H1 (cell line): ENCODE results near the gene HNF1B. TPM values are rescaled to one million over a fixed set of nuclear protein-coding genes. Genes with fewer than 3 reads are reported as not detected.

ENCODE experiments used
- CTCF ChIA-PET: fragments of 300-600 bp; sonication (Branson Sonifier 250); formaldehyde crosslinking; loops from one replicate; lab custom pipeline; 2021; ENCODE audit not compliant: partially characterized antibody; lab: Charles Lee
- POLR2A ChIA-PET: fragments of 300-600 bp; sonication (Branson Sonifier 250); formaldehyde crosslinking; loops from one replicate; lab custom pipeline; 2021; ENCODE audit warnings: inconsistent platforms; ENCODE audit not compliant: partially characterized antibody; lab: Charles Lee
- DNase-seq, 2 experiments: peaks; one replicate each; pipeline versions ENCODE4 v3.0.0 to v3.0.0-alpha.2; 2010 to 2022; ENCODE audit warnings: low spot score in 2 of 2, low read depth in 1 of 2, mixed read lengths in 1 of 2
- FAIRE-seq: peaks from 2 replicates; lab custom pipeline; 2011; peaks lifted over from hg19 to GRCh38; lab: Jason Lieb, UNC
- H2AFZ ChIP-seq: 2 replicates; pipeline ENCODE4 v1.8.1; 2012; ENCODE audit warnings: low read length, inconsistent platforms
- H2AK5ac ChIP-seq: 2 replicates; pipeline ENCODE4 v1.6.1; 2013; ENCODE audit warnings: low read depth, low read length
- H2BK120ac ChIP-seq: replicated peaks from 2 replicates; pipeline ENCODE3; 2013; ENCODE audit warnings: low read depth, low read length, inconsistent platforms
- H2BK12ac ChIP-seq: 2 replicates; pipeline ENCODE4 v1.6.1; 2013; ENCODE audit warnings: low read depth, low read length
- H2BK15ac ChIP-seq: 2 replicates; pipeline ENCODE4 v1.6.1; 2013; ENCODE audit warnings: low read length
- H2BK20ac ChIP-seq: 2 replicates; pipeline ENCODE4 v1.6.1; 2013; ENCODE audit warnings: low read length
- H2BK5ac ChIP-seq: 2 replicates; pipeline ENCODE4 v1.6.1; 2013; ENCODE audit warnings: low read depth, low read length
- H3K14ac ChIP-seq: 2 replicates; pipeline ENCODE4 v1.6.1; 2013; ENCODE audit warnings: inconsistent platforms; ENCODE audit not compliant: insufficient read length
- H3K18ac ChIP-seq: 2 replicates; pipeline ENCODE4 v1.6.1; 2013; ENCODE audit warnings: low read length; ENCODE audit errors: extremely low read depth
- H3K23ac ChIP-seq: 2 replicates; pipeline ENCODE4 v1.6.1; 2013; ENCODE audit warnings: inconsistent platforms; ENCODE audit not compliant: insufficient read length
- H3K23me2 ChIP-seq: 2 replicates; pipeline ENCODE4 v1.6.1; 2013; ENCODE audit warnings: low read depth, low read length
- H3K27ac ChIP-seq: 2 replicates; pipeline ENCODE4 v1.6.1; 2011; ENCODE audit warnings: low read depth, low read length, inconsistent platforms
- H3K27me3 ChIP-seq, 4 experiments: replicated peaks in 1 of 4; 1 replicate in 1 of 4; 2 replicates in 3 of 4; pipeline versions ENCODE4 v1.6.1 to v1.8.1; 2011 to 2013; ENCODE audit warnings: low read length in 3 of 4, mild to moderate bottlenecking in 3 of 4, inconsistent platforms in 2 of 4, mixed read lengths in 2 of 4, moderate library complexity in 1 of 4; ENCODE audit not compliant: control insufficient read depth in 3 of 4, insufficient read depth in 3 of 4; ENCODE audit errors: extremely low read depth in 1 of 4
- H3K36me3 ChIP-seq, 4 experiments: 2 replicates each; pipeline versions ENCODE4 v1.6.1 to v1.8.1; 2011 to 2013; ENCODE audit warnings: mild to moderate bottlenecking in 4 of 4, low read length in 3 of 4, moderate library complexity in 2 of 4, control low read depth in 1 of 4, inconsistent platforms in 1 of 4; ENCODE audit not compliant: insufficient read depth in 4 of 4, control insufficient read depth in 2 of 4
- H3K4ac ChIP-seq: replicated peaks from 2 replicates; pipeline ENCODE3; 2013; ENCODE audit warnings: low read length, low read depth, mixed read lengths, inconsistent platforms; ENCODE audit not compliant: insufficient read length
- H3K4me1 ChIP-seq, 4 experiments: replicated peaks in 1 of 4; 1 replicate in 1 of 4; 2 replicates in 3 of 4; pipeline versions ENCODE4 v1.6.1 to v1.8.1; 2011 to 2013; ENCODE audit warnings: low read length in 3 of 4, inconsistent platforms in 2 of 4, mixed read lengths in 1 of 4; ENCODE audit not compliant: insufficient read depth in 4 of 4, control insufficient read depth in 3 of 4
- H3K4me2 ChIP-seq, 2 experiments: 2 replicates each; pipeline versions ENCODE4 v1.6.1 to v1.8.1; 2011 to 2013; ENCODE audit warnings: low read depth in 2 of 2, low read length in 2 of 2, control low read depth in 1 of 2, inconsistent platforms in 1 of 2, mild to moderate bottlenecking in 1 of 2; ENCODE audit not compliant: insufficient read depth in 1 of 2
- H3K4me3 ChIP-seq, 4 experiments: fragments of 200-600, 300-600 bp in 1 of 4; sonication (generic), shearing (Covaris generic), sonication (Bioruptor Twin) in 1 of 4; 2 replicates each; pipeline versions ENCODE4 v1.5.1 to v1.8.1; 2011 to 2016; ENCODE audit warnings: low read length in 4 of 4, low read depth in 3 of 4, control low read depth in 2 of 4, inconsistent platforms in 2 of 4, mild to moderate bottlenecking in 2 of 4, mixed read lengths in 1 of 4, moderate library complexity in 1 of 4; ENCODE audit not compliant: insufficient read depth in 2 of 4; ENCODE audit errors: extremely low read depth in 1 of 4
- H3K56ac ChIP-seq: replicated peaks from 2 replicates; pipeline ENCODE3; 2013; ENCODE audit warnings: low read depth, mild to moderate bottlenecking, mixed read lengths, low read length, inconsistent platforms; ENCODE audit not compliant: insufficient read length
- H3K79me1 ChIP-seq: 2 replicates; pipeline ENCODE4 v1.6.1; 2013; ENCODE audit warnings: low read depth, low read length, control low read depth
- H3K79me2 ChIP-seq, 2 experiments: 2 replicates each; pipeline versions ENCODE4 v1.6.1 to v1.8.1; 2012 to 2013; ENCODE audit warnings: low read length in 2 of 2, mild to moderate bottlenecking in 2 of 2, inconsistent platforms in 1 of 2; ENCODE audit not compliant: insufficient read depth in 2 of 2, control insufficient read depth in 1 of 2
- H3K9ac ChIP-seq, 4 experiments: replicated peaks in 1 of 4; 1 replicate in 1 of 4; 2 replicates in 3 of 4; pipeline versions ENCODE4 v1.6.1 to v1.8.1; 2011 to 2013; ENCODE audit warnings: low read depth in 3 of 4, low read length in 3 of 4, control low read depth in 2 of 4, mild to moderate bottlenecking in 2 of 4, moderate library complexity in 2 of 4, inconsistent platforms in 1 of 4; ENCODE audit errors: extremely low read depth in 1 of 4
- H3K9me3 ChIP-seq, 2 experiments: 2 replicates each; pipeline versions ENCODE4 v1.6.1 to v1.8.1; 2012 to 2013; ENCODE audit warnings: mild to moderate bottlenecking in 2 of 2, moderate library complexity in 2 of 2, control low read depth in 1 of 2, inconsistent platforms in 1 of 2, low read depth in 1 of 2, low read length in 1 of 2, mixed read lengths in 1 of 2; ENCODE audit not compliant: insufficient read depth in 2 of 2
- H4K20me1 ChIP-seq, 2 experiments: replicated peaks in 1 of 2; 2 replicates each; pipeline versions ENCODE3 to v1.8.1; 2011 to 2013; ENCODE audit warnings: inconsistent platforms in 2 of 2, low read length in 2 of 2, mild to moderate bottlenecking in 1 of 2; ENCODE audit not compliant: insufficient read depth in 2 of 2, control insufficient read depth in 1 of 2
- H4K5ac ChIP-seq: 2 replicates; pipeline ENCODE4 v1.6.1; 2013; ENCODE audit warnings: low read length, low read depth, mixed read lengths, inconsistent platforms; ENCODE audit not compliant: insufficient read length
- H4K8ac ChIP-seq: 2 replicates; pipeline ENCODE4 v1.8.0; 2013; ENCODE audit warnings: mild to moderate bottlenecking, moderate library complexity, low read length, inconsistent platforms; ENCODE audit not compliant: insufficient read depth; ENCODE audit errors: extremely low read depth
- H4K91ac ChIP-seq: replicated peaks from 2 replicates; pipeline ENCODE3; 2013; ENCODE audit warnings: low read length, mixed read lengths, inconsistent platforms; ENCODE audit not compliant: insufficient read length
- CHD2 ChIP-seq: IDR thresholded peaks from 2 replicates; pipeline ENCODE4 v1.6.1; 2012; ENCODE audit warnings: low read length, improper control_type of control experiment
- CTBP2 ChIP-seq: IDR thresholded peaks from 2 replicates; pipeline ENCODE4 v1.7.0; 2011; ENCODE audit warnings: borderline replicate concordance, mild to moderate bottlenecking, moderate library complexity, mixed read lengths, low read length; ENCODE audit not compliant: insufficient read depth, insufficient read length
- CTCF ChIP-seq, 3 experiments: IDR thresholded peaks; 1 replicate in 2 of 3; 2 replicates in 1 of 3; pipeline versions ENCODE4 v1.5.1 to v1.6.1; 2011; ENCODE audit warnings: low read length in 3 of 3, mild to moderate bottlenecking in 3 of 3, inconsistent platforms in 2 of 3, low read depth in 1 of 3, moderate library complexity in 1 of 3; ENCODE audit not compliant: insufficient read depth in 1 of 3; ENCODE audit errors: control extremely low read depth in 1 of 3
- EP300 ChIP-seq, 2 experiments: IDR thresholded peaks; 1 replicate in 1 of 2; 2 replicates in 1 of 2; pipeline ENCODE4 v1.6.1; 2011 to 2012; ENCODE audit warnings: low read depth in 2 of 2, low read length in 2 of 2, mild to moderate bottlenecking in 2 of 2, borderline replicate concordance in 1 of 2, inconsistent platforms in 1 of 2, moderate library complexity in 1 of 2
- PHF8 ChIP-seq: fragments of 200-600 bp; sonication (generic); conservative IDR thresholded peaks from 2 replicates; pipeline ENCODE4 v1.7.1; 2012; ENCODE audit warnings: low read depth, mild to moderate bottlenecking, inconsistent platforms, low read length, moderate library complexity
- RFX5 ChIP-seq: IDR thresholded peaks from 2 replicates; pipeline ENCODE4 v1.6.1; 2011; ENCODE audit warnings: low read depth, low read length, improper control_type of control experiment, borderline replicate concordance
- SP4 ChIP-seq: IDR thresholded peaks from 2 replicates; pipeline ENCODE4 v1.6.1; 2012; ENCODE audit warnings: low read length, inconsistent platforms
- TEAD4 ChIP-seq: IDR thresholded peaks from 2 replicates; pipeline ENCODE4 v1.6.1; 2012; ENCODE audit warnings: low read depth, low read length, inconsistent platforms, mixed read lengths
- USF2 ChIP-seq: IDR thresholded peaks from 2 replicates; pipeline ENCODE4 v1.6.1; 2011; ENCODE audit warnings: low read length, improper control_type of control experiment
- WGBS, 2 experiments: shearing (Covaris generic) in 1 of 2; methylation state at CpG; one replicate each; pipeline versions ENCODE4 v1.1.6 to v1.1.7; 2013 to 2015; ENCODE audit warnings: low lambda C conversion rate in 2 of 2, mixed read lengths in 2 of 2, inconsistent platforms in 1 of 2, low coverage in 1 of 2, missing lambda C conversion rate in 1 of 2; ENCODE audit not compliant: insufficient replicate concordance in 2 of 2, insufficient coverage in 1 of 2, insufficient read length in 1 of 2; ENCODE audit errors: extremely low coverage in 1 of 2, missing lambda C conversion rate in 1 of 2; 5-methylcytosine and 5-hydroxymethylcytosine counted together
- polyA plus RNA-seq, 7 experiments: library from polyadenylated mRNA; depleted of rRNA in 3 of 7; stranded (reverse) in 5 of 7; unstranded in 2 of 7; fragments of >200 nt in 5 of 7; fragments of 200-250 nt in 2 of 7; gene quantifications; 1 replicate in 5 of 7; 2 replicates in 1 of 7; 4 replicates in 1 of 7; pipeline versions ENCODE4 v1.2.1 to v1.2.3, GENCODE V29; 2011 to 2013; ENCODE audit warnings: missing spikeins in 2 of 7, mixed read lengths in 2 of 7
- total RNA-seq: library from RNA; stranded (reverse); fragmentation: NEBNext Ultra II Directional; extraction: Animal tissue kit (Norgen Biotek cat#: 25700); gene quantifications from 2 replicates; pipeline ENCODE4 v1.2.1, GENCODE V29; 2021

HNF1B gene
- total and polyA plus RNA-seq, 2 of the 8 experiments (the other 6 are each of a cell fraction or from before 2014, with no cell fraction given) = 0.13 to 0.30 TPM

GRCh38 chr17:37650419-37651003 is 94.3 kb downstream of the HNF1B start:
- Histone ChIP-seq H2BK15ac (no peak overlapping the region), H3K23me2 (peaks cover 1% of the 10 kb centered on the region; the same call in 1 of the 2 replicates), H4K8ac (no peak overlapping the region), H3K4me2 (no peak overlapping the region), H3K27ac (no peak overlapping the region), H3K4ac (no peak overlapping the region), H4K5ac (no peak overlapping the region), H4K20me1 (no peaks in the 10 kb centered on the region), H3K9me3 (no peaks in the 10 kb centered on the region), H3K79me2 (no peaks in the 10 kb centered on the region), H3K4me3 (no peak overlapping the region), H2BK20ac (no peak overlapping the region), H2BK120ac (no peak overlapping the region), H2BK12ac (no peak overlapping the region), H3K27me3 (no peaks in the 10 kb centered on the region; a peak in 3 of 7 replicates), H3K56ac (no peak overlapping the region), H3K18ac (no peak overlapping the region), H3K4me1 (no peaks in the 10 kb centered on the region), H4K91ac (no peak overlapping the region), H2BK5ac (no peak overlapping the region), H2AK5ac (no peak overlapping the region), H3K79me1 (no peaks in the 10 kb centered on the region), H3K9ac (no peak overlapping the region), H3K14ac (no peak overlapping the region), H3K36me3 (no peaks in the 10 kb centered on the region), H2AFZ (no peak overlapping the region), H3K23ac (no peak overlapping the region)
- POLR2A ChIA-PET = interaction anchor here (0.6 to 1.0 kb wide), 2 partner anchors 11 to 181 kb away, joined by 3 read pairs; no protein-coding TSS in a partner anchor
- WGBS, 2 experiments = 52% methylated on average over 6 of the region's 6 CpGs; no CpG with 5 or more reads in 1 of the 2 experiments
- DNase-seq (no peak), FAIRE-seq (no peak)
- CTCF ChIA-PET = interaction anchor here (0.6 to 6.1 kb wide), 34 partner anchors 10 to 838 kb away, joined by 3 to 48 read pairs (median 4); no protein-coding TSS in a partner anchor
- no peak for TF ChIP-seq PHF8
- TF ChIP-seq EP300 (IDR thresholded peaks at IDR 0.05; ENCODE audit: borderline replicate concordance in 1 of 2, low read depth in 2 of 2, low read length in 2 of 2) = no peak
- TF ChIP-seq USF2 = no peak
- no peak for TF ChIP-seq TEAD4
- TF ChIP-seq RFX5 = no peak
- TF ChIP-seq CTBP2 = no peak
- no peak for TF ChIP-seq SP4
- no peak for TF ChIP-seq CHD2
- TF ChIP-seq CTCF (IDR thresholded peaks at IDR 0.05; ENCODE audit: control extremely low read depth in 1 of 3, insufficient read depth in 1 of 3, low read depth in 1 of 3, low read length in 3 of 3) = peak; percentile 20 to 73 (median 68)
